AG10803 (cell line): ENCODE results near the gene GPR6.

ENCODE experiments used
- DNase-seq: peaks from one replicate; pipeline ENCODE4 v3.0.0; 2010; ENCODE audit warnings: low read depth
- H3K4me3 ChIP-seq: 2 replicates; pipeline ENCODE4 v1.5.1; 2011; ENCODE audit warnings: mild to moderate bottlenecking, low read length, control low read depth
- TF ChIP-seq, protein P1 (sequence below): conservative IDR thresholded peaks from 2 replicates; pipeline ENCODE4 v1.5.1; 2011; ENCODE audit warnings: mild to moderate bottlenecking, low read length, control low read depth, inconsistent platforms

Gene GPR6

GRCh38 chr6:109966299-109966698, 11.8 kb upstream of the GPR6 start:
- TF ChIP-seq, protein P1, sequence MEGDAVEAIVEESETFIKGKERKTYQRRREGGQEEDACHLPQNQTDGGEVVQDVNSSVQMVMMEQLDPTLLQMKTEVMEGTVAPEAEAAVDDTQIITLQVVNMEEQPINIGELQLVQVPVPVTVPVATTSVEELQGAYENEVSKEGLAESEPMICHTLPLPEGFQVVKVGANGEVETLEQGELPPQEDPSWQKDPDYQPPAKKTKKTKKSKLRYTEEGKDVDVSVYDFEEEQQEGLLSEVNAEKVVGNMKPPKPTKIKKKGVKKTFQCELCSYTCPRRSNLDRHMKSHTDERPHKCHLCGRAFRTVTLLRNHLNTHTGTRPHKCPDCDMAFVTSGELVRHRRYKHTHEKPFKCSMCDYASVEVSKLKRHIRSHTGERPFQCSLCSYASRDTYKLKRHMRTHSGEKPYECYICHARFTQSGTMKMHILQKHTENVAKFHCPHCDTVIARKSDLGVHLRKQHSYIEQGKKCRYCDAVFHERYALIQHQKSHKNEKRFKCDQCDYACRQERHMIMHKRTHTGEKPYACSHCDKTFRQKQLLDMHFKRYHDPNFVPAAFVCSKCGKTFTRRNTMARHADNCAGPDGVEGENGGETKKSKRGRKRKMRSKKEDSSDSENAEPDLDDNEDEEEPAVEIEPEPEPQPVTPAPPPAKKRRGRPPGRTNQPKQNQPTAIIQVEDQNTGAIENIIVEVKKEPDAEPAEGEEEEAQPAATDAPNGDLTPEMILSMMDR: no peak
- H3K4me3 ChIP-seq: no peak overlapping the region

DNA sequence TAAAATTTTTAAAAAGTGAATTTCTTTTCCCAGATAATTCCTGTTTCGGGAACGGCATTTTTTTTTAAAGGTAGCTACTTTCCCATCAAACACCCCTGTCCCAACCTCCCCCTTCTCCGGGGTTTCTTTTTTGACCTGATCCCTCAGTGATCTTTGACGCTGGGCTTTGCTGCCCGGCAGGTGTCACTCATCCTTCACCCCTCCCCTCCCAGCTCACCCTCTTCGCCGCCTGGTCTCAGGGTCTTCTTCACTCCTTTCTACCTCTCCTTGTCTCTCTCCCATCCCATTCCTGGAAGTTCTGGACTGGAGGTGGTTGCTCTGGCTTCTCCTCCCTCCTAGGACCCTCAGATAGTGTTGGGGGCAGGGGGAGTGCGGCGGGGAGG, 329 bp upstream of the GPR6 start:
- TF ChIP-seq, protein P1: no peak
- no peak overlapping the region for H3K4me3 ChIP-seq
- DNase-seq: no peak

More at GRCh38 chr6:109966299-109966698, 11.8 kb upstream of the GPR6 start:
- DNase-seq: no peak

- TF ChIP-seq, protein P1: no peak
- no peak overlapping the region for H3K4me3 ChIP-seq
- DNase-seq: no peak
Measured at GRCh38 chr6:109979033-109979921, 1.2 kb downstream of the GPR6 start.

- DNase-seq: no peak
- no peak overlapping the region for H3K4me3 ChIP-seq
Measured at GRCh38 chr6:109984410-109984809, 6.3 kb downstream of the GPR6 start.

GRCh38 chr6:109987196-109987595, 9.1 kb downstream of the GPR6 start:
- TF ChIP-seq, protein P1: no peak
- no peak for DNase-seq

More at GRCh38 chr6:109984410-109984809, 6.3 kb downstream of the GPR6 start:
- TF ChIP-seq, protein P1: no peak

DNA sequence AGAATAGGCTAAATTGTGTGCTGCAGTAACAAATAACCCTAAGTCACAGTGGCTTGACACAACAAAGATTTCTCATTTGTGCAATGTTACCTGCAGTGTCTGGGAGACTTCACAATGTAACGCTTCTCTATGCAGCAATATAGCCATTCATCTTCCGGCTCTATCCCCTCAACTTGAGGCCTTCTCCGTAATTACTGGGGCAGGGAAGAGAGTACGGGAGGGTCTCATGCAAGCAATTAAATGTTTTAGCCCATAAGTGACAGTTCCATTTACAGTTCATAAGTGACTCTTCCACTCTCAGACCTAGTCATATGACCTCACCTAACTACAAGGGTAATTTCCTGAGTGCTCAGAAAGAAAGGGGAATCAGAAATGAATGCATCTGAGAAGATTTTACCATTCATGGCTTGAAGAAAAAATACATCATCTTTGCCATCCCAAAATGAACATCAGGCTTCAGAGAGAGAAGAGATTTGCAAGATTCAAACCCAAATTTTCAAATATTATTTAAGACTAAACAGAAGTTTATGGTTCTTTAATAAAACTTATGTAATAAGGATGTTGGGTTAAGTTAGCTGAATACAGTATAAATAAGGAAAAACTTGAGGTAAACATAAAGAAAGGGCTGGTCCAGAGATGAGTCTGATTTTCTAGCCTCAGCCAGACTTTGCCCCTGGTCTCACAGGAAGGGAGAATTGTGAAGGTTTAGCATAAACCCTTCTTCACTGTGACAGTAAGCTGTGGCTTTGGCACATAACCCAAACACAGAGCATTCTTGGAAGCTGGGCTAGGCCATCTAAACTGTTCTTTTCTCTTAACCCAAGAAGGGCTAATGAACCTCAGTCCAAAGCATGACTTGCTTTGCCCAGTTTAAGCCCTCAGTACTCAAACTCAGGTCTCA, 13.3 kb downstream of the GPR6 start:
- TF ChIP-seq, protein P1: no peak
- no peak overlapping the region for H3K4me3 ChIP-seq
- DNase-seq: no peak

More at GRCh38 chr6:109987196-109987595, 9.1 kb downstream of the GPR6 start:
- H3K4me3 ChIP-seq: no peak overlapping the region
